Stimulated activated naive B cell treated with anti-CD40 and anti-IgM and Interleukin-4, amounts not matched to agents 10 μg/mL and 1 μg/mL and 100 μg/mL, for 72 hours (primary cell): ENCODE results near the gene ADGRG3.

Source experiments
- ATAC-seq, 2 donors: fragments of 150-1000 bp; cut with Tn5 transposase; replicated peaks; 2 replicates each; pipeline ENCODE4 v1.10.0; 2021; ENCODE audit warnings: moderate library complexity in 1 of 2
- DNase-seq: peaks from one replicate; pipeline ENCODE4 v3.0.0; 2021
- H3K27ac Mint-ChIP-seq: one replicate; pipeline ENCODE4 v1.8.0; 2022; ENCODE audit warnings: mild to moderate bottlenecking, mixed read lengths
- H3K27me3 Mint-ChIP-seq, 2 donors: one replicate each; pipeline ENCODE4 v1.8.0; 2022; ENCODE audit warnings: mixed read lengths in 2 of 2
- H3K36me3 Mint-ChIP-seq, 2 donors: one replicate each; pipeline ENCODE4 v1.8.0; 2022; ENCODE audit warnings: mixed read lengths in 2 of 2, mild to moderate bottlenecking in 1 of 2
- H3K4me1 Mint-ChIP-seq, 2 donors: one replicate each; pipeline ENCODE4 v1.8.0; 2022; ENCODE audit warnings: mixed read lengths in 2 of 2, mild to moderate bottlenecking in 1 of 2
- H3K4me3 Mint-ChIP-seq, 2 donors: one replicate each; pipeline ENCODE4 v1.8.0; 2022; ENCODE audit warnings: mild to moderate bottlenecking in 2 of 2, mixed read lengths in 2 of 2, moderate library complexity in 1 of 2
- H3K9me3 Mint-ChIP-seq, 2 donors: one replicate each; pipeline ENCODE4 v1.8.0; 2022; ENCODE audit warnings: mixed read lengths in 2 of 2, mild to moderate bottlenecking in 1 of 2

Gene ADGRG3

GRCh38 chr16:57648125-57648524, 20.0 kb upstream of the ADGRG3 start:
- H3K4me3 Mint-ChIP-seq: no peak overlapping the region

GRCh38 chr16:57648581-57649442, 19.3 kb upstream of the ADGRG3 start:
- H3K27me3 Mint-ChIP-seq: peaks cover 10 to 19% of the 10 kb centered on the region in 2 donors
- H3K4me3 Mint-ChIP-seq: no peak overlapping the region
- no peaks in the 10 kb centered on the region for H3K36me3 Mint-ChIP-seq
- ATAC-seq: peak; percentile 54 to 64
- DNase-seq: peak; percentile 74
- H3K27ac Mint-ChIP-seq: peak overlapping the region; percentile 38
- H3K4me1 Mint-ChIP-seq: peaks cover 34 to 38% of the 10 kb centered on the region in 2 donors
- no peaks in the 10 kb centered on the region for H3K9me3 Mint-ChIP-seq

More at GRCh38 chr16:57648125-57648524, 20.0 kb upstream of the ADGRG3 start:
- peaks cover 37 to 38% of the 10 kb centered on the region in 2 donors for H3K4me1 Mint-ChIP-seq
- H3K27me3 Mint-ChIP-seq: peaks cover 8 to 18% of the 10 kb centered on the region in 2 donors
- ATAC-seq (peak; percentile 81 to 84), DNase-seq (peak; percentile 46)
- no peaks in the 10 kb centered on the region for H3K36me3 Mint-ChIP-seq
- peak overlapping the region; percentile 32 for H3K27ac Mint-ChIP-seq
- no peaks in the 10 kb centered on the region for H3K9me3 Mint-ChIP-seq

- Mint-ChIP-seq H3K9me3 (no peaks in the 10 kb centered on the region), H3K27ac (no peak overlapping the region), H3K36me3 (no peaks in the 10 kb centered on the region), H3K4me1 (peaks cover 34 to 38% of the 10 kb centered on the region in 2 donors), H3K27me3 (peaks cover 11 to 23% of the 10 kb centered on the region in 2 donors), H3K4me3 (no peak overlapping the region)
- DNase-seq (no peak), ATAC-seq (no peak)
These were observed 18.7 kb upstream of the ADGRG3 start for GRCh38 chr16:57649443-57649751.

GRCh38 chr16:57649846-57650245, 18.3 kb upstream of the ADGRG3 start:
- DNase-seq: no peak
- no peak overlapping the region for H3K27ac Mint-ChIP-seq
- H3K9me3 Mint-ChIP-seq: no peaks in the 10 kb centered on the region
- no peak overlapping the region for H3K4me3 Mint-ChIP-seq
- H3K27me3 Mint-ChIP-seq: peaks cover 11 to 23% of the 10 kb centered on the region in 2 donors
- peaks cover 34 to 38% of the 10 kb centered on the region in 2 donors for H3K4me1 Mint-ChIP-seq
- no peaks in the 10 kb centered on the region for H3K36me3 Mint-ChIP-seq
- no peak for ATAC-seq

- Mint-ChIP-seq H3K36me3 (no peaks in the 10 kb centered on the region), H3K27ac (no peak overlapping the region), H3K27me3 (peaks cover 6 to 14% of the 10 kb centered on the region in 2 donors), H3K9me3 (no peaks in the 10 kb centered on the region), H3K4me3 (no peak overlapping the region), H3K4me1 (peaks cover 27 to 34% of the 10 kb centered on the region in 2 donors)
- DNase-seq: no peak
- no peak for ATAC-seq
These were observed 16.5 kb upstream of the ADGRG3 start for GRCh38 chr16:57651344-57652333.

GRCh38 chr16:57652695-57653471, 15.2 kb upstream of the ADGRG3 start:
- H3K9me3 Mint-ChIP-seq: no peaks in the 10 kb centered on the region
- no peaks in the 10 kb centered on the region for H3K36me3 Mint-ChIP-seq
- H3K27me3 Mint-ChIP-seq: peaks cover 6 to 14% of the 10 kb centered on the region in 2 donors
- ATAC-seq (no peak), DNase-seq (no peak)
- H3K27ac Mint-ChIP-seq: no peak overlapping the region
- H3K4me1 Mint-ChIP-seq: peaks cover 16 to 22% of the 10 kb centered on the region in 2 donors
- no peak overlapping the region for H3K4me3 Mint-ChIP-seq

GRCh38 chr16:57653936-57654335, 14.2 kb upstream of the ADGRG3 start:
- ATAC-seq: no peak
- Mint-ChIP-seq H3K4me1 (peaks cover 7 to 11% of the 10 kb centered on the region in 2 donors), H3K27ac (no peak overlapping the region)

GRCh38 chr16:57656342-57656955, 11.7 kb upstream of the ADGRG3 start:
- no peak overlapping the region for H3K4me3 Mint-ChIP-seq
- no peaks in the 10 kb centered on the region for H3K36me3 Mint-ChIP-seq
- no peaks in the 10 kb centered on the region for H3K4me1 Mint-ChIP-seq
- ATAC-seq (no peak), DNase-seq (no peak)
- peaks cover 6 to 9% of the 10 kb centered on the region in 2 donors for H3K27me3 Mint-ChIP-seq
- no peak overlapping the region for H3K27ac Mint-ChIP-seq
- H3K9me3 Mint-ChIP-seq: no peaks in the 10 kb centered on the region

More at GRCh38 chr16:57653936-57654335, 14.2 kb upstream of the ADGRG3 start:
- H3K27me3 Mint-ChIP-seq: peaks cover 6 to 14% of the 10 kb centered on the region in 2 donors
- no peaks in the 10 kb centered on the region for H3K36me3 Mint-ChIP-seq
- DNase-seq: no peak
- no peak overlapping the region for H3K4me3 Mint-ChIP-seq
- no peaks in the 10 kb centered on the region for H3K9me3 Mint-ChIP-seq

- Mint-ChIP-seq H3K36me3 (no peaks in the 10 kb centered on the region), H3K27me3 (peaks cover 6 to 9% of the 10 kb centered on the region in 2 donors), H3K4me1 (no peaks in the 10 kb centered on the region), H3K27ac (no peak overlapping the region), H3K4me3 (no peak overlapping the region), H3K9me3 (no peaks in the 10 kb centered on the region)
- ATAC-seq (no peak), DNase-seq (no peak)
These were observed 10.9 kb upstream of the ADGRG3 start for GRCh38 chr16:57657228-57657627.

- no peak overlapping the region for H3K27ac Mint-ChIP-seq
- H3K4me1 Mint-ChIP-seq: no peaks in the 10 kb centered on the region
- H3K27me3 Mint-ChIP-seq: peaks cover 6 to 9% of the 10 kb centered on the region in 2 donors
- DNase-seq: no peak
- no peaks in the 10 kb centered on the region for H3K9me3 Mint-ChIP-seq
- H3K36me3 Mint-ChIP-seq: no peaks in the 10 kb centered on the region
- no peak overlapping the region for H3K4me3 Mint-ChIP-seq
- no peak for ATAC-seq
These were observed 9.8 kb upstream of the ADGRG3 start for GRCh38 chr16:57658130-57658877.

GRCh38 chr16:57658878-57659674, 9.0 kb upstream of the ADGRG3 start:
- Mint-ChIP-seq H3K27ac (no peak overlapping the region), H3K9me3 (no peaks in the 10 kb centered on the region), H3K4me3 (no peak overlapping the region), H3K27me3 (peaks cover 0 to under 1% of the 10 kb centered on the region in 2 donors), H3K36me3 (no peaks in the 10 kb centered on the region), H3K4me1 (no peaks in the 10 kb centered on the region)
- DNase-seq (no peak), ATAC-seq (no peak)

- no peak for ATAC-seq
- H3K27ac Mint-ChIP-seq: no peak overlapping the region
- DNase-seq: no peak
- H3K27me3 Mint-ChIP-seq: no peaks in the 10 kb centered on the region
- no peak overlapping the region for H3K4me3 Mint-ChIP-seq
- no peaks in the 10 kb centered on the region for H3K36me3 Mint-ChIP-seq
- H3K9me3 Mint-ChIP-seq: no peaks in the 10 kb centered on the region
- H3K4me1 Mint-ChIP-seq: no peaks in the 10 kb centered on the region
These were observed 7.2 kb upstream of the ADGRG3 start for GRCh38 chr16:57660715-57661463.
